Smooth muscle cell (in vitro differentiated cells): ENCODE data around the gene CLEC3A. TPM values are rescaled to one million over a fixed set of nuclear protein-coding genes. Genes with fewer than 3 reads are reported as not detected.

Experiments
- DNase-seq: peaks from one replicate; lab custom pipeline; 2025; ENCODE audit not compliant: unreplicated experiment; lab: John Stamatoyannopoulos, UW
- H2AFZ ChIP-seq: fragments of 200-600 bp; sonication (generic); 2 replicates; pipeline ENCODE4 v1.6.0; 2016; ENCODE audit warnings: antibody characterized with exemption, low read depth, mild to moderate bottlenecking
- H3F3A ChIP-seq: fragments of 200-600 bp; sonication (generic); 2 replicates; pipeline ENCODE4 v1.6.0; 2017; ENCODE audit warnings: antibody characterized with exemption, low read depth
- H3K27ac ChIP-seq: fragments of 200-600 bp; sonication (generic); 2 replicates; pipeline ENCODE4 v1.5.1; 2016; ENCODE audit warnings: low read depth, mild to moderate bottlenecking
- H3K27me3 ChIP-seq: fragments of 200-600 bp; sonication (generic); 2 replicates; pipeline ENCODE4 v1.6.1; 2016; ENCODE audit warnings: low read depth, mild to moderate bottlenecking
- H3K36me3 ChIP-seq: fragments of 200-600 bp; sonication (generic); 2 replicates; pipeline ENCODE4 v1.5.1; 2016; ENCODE audit warnings: low read depth
- H3K4me1 ChIP-seq: fragments of 200-600 bp; sonication (generic); 2 replicates; pipeline ENCODE4 v1.5.1; 2016; ENCODE audit warnings: low read depth
- H3K4me2 ChIP-seq: fragments of 200-600 bp; sonication (generic); 2 replicates; pipeline ENCODE4 v1.6.0; 2016; ENCODE audit warnings: mild to moderate bottlenecking
- H3K4me3 ChIP-seq: fragments of 200-600 bp; sonication (generic); 2 replicates; pipeline ENCODE4 v1.5.1; 2016; ENCODE audit warnings: mild to moderate bottlenecking
- H3K79me2 ChIP-seq: fragments of 200-600 bp; sonication (generic); 2 replicates; pipeline ENCODE4 v1.6.0; 2016; ENCODE audit warnings: low read depth, mild to moderate bottlenecking
- H3K9ac ChIP-seq: fragments of 200-600 bp; sonication (generic); 2 replicates; pipeline ENCODE4 v1.6.0; 2016; ENCODE audit warnings: low read depth
- H3K9me3 ChIP-seq: fragments of 200-600 bp; sonication (generic); replicated peaks from 2 replicates; pipeline ENCODE4 v1.5.1; 2016; ENCODE audit warnings: low read depth
- H4K20me1 ChIP-seq: fragments of 200-600 bp; sonication (generic); 2 replicates; pipeline ENCODE4 v1.6.0; 2016; ENCODE audit warnings: low read depth
- WGBS: methylation state at CpG from one replicate; pipeline ENCODE4 v1.1.7; 2016; ENCODE audit warnings: low lambda C conversion rate; 5-methylcytosine and 5-hydroxymethylcytosine counted together
- polyA plus RNA-seq: library from polyadenylated mRNA; unstranded; fragments of >200 nt; fragmentation: Nextera tagmentation; extraction: Ambion mirVana; gene quantifications from 2 replicates; pipeline ENCODE4 v1.2.1, GENCODE V29; 2016
- total RNA-seq: library from RNA; depleted of rRNA; stranded (reverse); fragments of >200 nt; gene quantifications from 2 replicates; pipeline ENCODE4 v1.2.3, GENCODE V29; 2014
- TF ChIP-seq, protein P1 (sequence below): fragments of 200-600 bp; sonication (generic); IDR thresholded peaks from 2 replicates; pipeline ENCODE4 v1.5.1; 2017; ENCODE audit warnings: borderline replicate concordance, mild to moderate bottlenecking, antibody characterized with exemption; ENCODE audit not compliant: insufficient read depth, poor library complexity, severe bottlenecking

The CLEC3A gene
- total and polyA plus RNA-seq, 2 experiments from 2014 or later = 1.2 to 3.0 TPM

GRCh38 chr16:77998350-77999023, 23.9 kb upstream of the CLEC3A start:
- no peak overlapping the region for H3K4me3 ChIP-seq
- H4K20me1 ChIP-seq = no peaks in the 10 kb centered on the region
- H3K9me3 ChIP-seq = no peaks in the 10 kb centered on the region
- H3K9ac ChIP-seq = no peak overlapping the region
- no peak overlapping the region for H3K27ac ChIP-seq
- no peaks in the 10 kb centered on the region for H3K79me2 ChIP-seq
- H3F3A ChIP-seq = peaks cover 9% of the 10 kb centered on the region
- no peaks in the 10 kb centered on the region for H3K27me3 ChIP-seq
- H2AFZ ChIP-seq = no peak overlapping the region
- TF ChIP-seq, protein P1, sequence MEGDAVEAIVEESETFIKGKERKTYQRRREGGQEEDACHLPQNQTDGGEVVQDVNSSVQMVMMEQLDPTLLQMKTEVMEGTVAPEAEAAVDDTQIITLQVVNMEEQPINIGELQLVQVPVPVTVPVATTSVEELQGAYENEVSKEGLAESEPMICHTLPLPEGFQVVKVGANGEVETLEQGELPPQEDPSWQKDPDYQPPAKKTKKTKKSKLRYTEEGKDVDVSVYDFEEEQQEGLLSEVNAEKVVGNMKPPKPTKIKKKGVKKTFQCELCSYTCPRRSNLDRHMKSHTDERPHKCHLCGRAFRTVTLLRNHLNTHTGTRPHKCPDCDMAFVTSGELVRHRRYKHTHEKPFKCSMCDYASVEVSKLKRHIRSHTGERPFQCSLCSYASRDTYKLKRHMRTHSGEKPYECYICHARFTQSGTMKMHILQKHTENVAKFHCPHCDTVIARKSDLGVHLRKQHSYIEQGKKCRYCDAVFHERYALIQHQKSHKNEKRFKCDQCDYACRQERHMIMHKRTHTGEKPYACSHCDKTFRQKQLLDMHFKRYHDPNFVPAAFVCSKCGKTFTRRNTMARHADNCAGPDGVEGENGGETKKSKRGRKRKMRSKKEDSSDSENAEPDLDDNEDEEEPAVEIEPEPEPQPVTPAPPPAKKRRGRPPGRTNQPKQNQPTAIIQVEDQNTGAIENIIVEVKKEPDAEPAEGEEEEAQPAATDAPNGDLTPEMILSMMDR = no peak
- WGBS = 62% methylated on average over 10 of the region's 10 CpGs
- no peak for DNase-seq
- H3K36me3 ChIP-seq = no peaks in the 10 kb centered on the region
- peaks cover 7% of the 10 kb centered on the region for H3K4me1 ChIP-seq
- no peak overlapping the region for H3K4me2 ChIP-seq

DNA sequence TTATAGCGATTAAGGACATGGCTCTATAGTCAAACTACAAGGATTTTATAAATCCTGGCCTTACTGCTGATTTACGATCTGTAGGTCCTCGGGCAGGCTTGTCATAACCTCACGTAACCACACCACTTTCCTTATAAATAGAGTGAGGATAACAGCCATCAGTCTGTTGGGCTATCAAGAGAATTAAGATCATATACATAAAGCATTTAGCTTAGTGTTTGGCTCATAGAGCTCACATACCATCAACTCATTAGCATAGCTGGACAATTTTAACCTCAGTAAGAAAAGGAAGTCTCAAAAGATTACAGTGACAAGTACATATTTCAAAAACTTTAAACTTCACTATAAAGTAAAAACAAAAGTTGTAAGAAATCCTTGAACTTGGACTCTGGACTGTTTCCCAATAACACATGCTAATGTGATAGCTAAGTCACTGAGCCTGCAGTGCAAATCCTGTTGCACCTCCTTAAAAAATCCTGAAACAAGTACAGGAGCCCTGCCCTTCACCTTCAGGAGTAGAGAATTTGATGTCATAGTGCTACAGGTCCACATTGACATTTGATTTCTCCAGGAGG, 20.8 kb upstream of the CLEC3A start:
- no peaks in the 10 kb centered on the region for H3K36me3 ChIP-seq
- H3K27ac ChIP-seq = no peak overlapping the region
- no peaks in the 10 kb centered on the region for H3K27me3 ChIP-seq
- no peaks in the 10 kb centered on the region for H3K9me3 ChIP-seq
- no peak overlapping the region for H3K4me2 ChIP-seq
- H3F3A ChIP-seq = no peaks in the 10 kb centered on the region
- no peak overlapping the region for H3K4me3 ChIP-seq
- no peaks in the 10 kb centered on the region for H4K20me1 ChIP-seq
- TF ChIP-seq, protein P1 = no peak
- WGBS = 32% methylated on average over 4 of the region's 4 CpGs
- DNase-seq = no peak
- no peaks in the 10 kb centered on the region for H3K79me2 ChIP-seq
- no peak overlapping the region for H3K9ac ChIP-seq
- H2AFZ ChIP-seq = no peak overlapping the region
- peaks cover 4% of the 10 kb centered on the region for H3K4me1 ChIP-seq

DNA sequence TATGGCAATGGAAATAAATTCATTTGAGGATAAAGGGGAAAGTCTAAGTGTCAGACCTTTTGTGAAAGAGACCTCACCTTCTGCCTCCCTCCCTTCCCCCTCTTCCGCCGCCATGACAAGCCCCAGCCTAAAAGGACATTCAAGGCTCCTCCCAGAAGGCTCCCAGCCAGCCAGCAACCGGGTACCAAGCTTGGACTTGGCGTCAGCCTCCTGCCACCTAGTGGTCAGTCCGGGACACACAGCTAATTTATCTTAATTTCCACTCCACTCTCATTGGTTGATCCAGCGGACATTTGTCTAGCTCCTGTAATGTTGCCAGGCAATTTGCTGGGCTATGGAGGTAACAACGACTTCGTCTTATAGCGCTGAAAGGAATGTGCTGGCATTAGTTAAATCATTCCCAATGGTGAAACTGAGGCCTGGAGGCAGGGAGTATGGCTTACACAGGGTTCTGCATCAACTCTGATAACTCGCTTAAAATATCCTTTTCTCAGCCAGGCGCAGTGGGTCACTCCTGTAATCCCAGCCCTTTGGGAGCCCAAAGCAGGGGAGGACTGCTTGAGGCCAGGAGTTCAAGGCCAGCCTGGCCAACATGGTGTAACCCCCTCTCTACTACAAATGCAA, 19.3 kb upstream of the CLEC3A start:
- H3K27me3 ChIP-seq = no peaks in the 10 kb centered on the region
- H3K79me2 ChIP-seq = no peaks in the 10 kb centered on the region
- peak; percentile 57 for DNase-seq
- H2AFZ ChIP-seq = no peak overlapping the region
- no peaks in the 10 kb centered on the region for H3K36me3 ChIP-seq
- H4K20me1 ChIP-seq = no peaks in the 10 kb centered on the region
- TF ChIP-seq, protein P1 = peak; percentile 95
- peaks cover 4% of the 10 kb centered on the region for H3K4me1 ChIP-seq
- H3K9ac ChIP-seq = no peak overlapping the region
- H3K9me3 ChIP-seq = no peaks in the 10 kb centered on the region
- no peaks in the 10 kb centered on the region for H3F3A ChIP-seq
- H3K4me3 ChIP-seq = no peak overlapping the region
- no peak overlapping the region for H3K4me2 ChIP-seq
- H3K27ac ChIP-seq = no peak overlapping the region
- 18% methylated on average over 11 of the region's 11 CpGs for WGBS
